Dermis blood vessel endothelial cell (primary cell): ENCODE data around the gene FAM181A. TPM values are rescaled to one million over a fixed set of nuclear protein-coding genes. Genes with fewer than 3 reads are reported as not detected.
A peak's percentile ranks its signal among the peaks of the same experiment; 100 is the strongest.

Experiments
- DNase-seq: peaks from one replicate; pipeline ENCODE4 v3.0.0; 2010
- total RNA-seq: library from RNA; depleted of rRNA; stranded (reverse); fragments of >200 nt; gene quantifications from 2 replicates; pipeline ENCODE4 v1.2.3, GENCODE V29; 2014

Gene FAM181A
- total RNA-seq, 1 donor from 2014 or later: not detected

DNA sequence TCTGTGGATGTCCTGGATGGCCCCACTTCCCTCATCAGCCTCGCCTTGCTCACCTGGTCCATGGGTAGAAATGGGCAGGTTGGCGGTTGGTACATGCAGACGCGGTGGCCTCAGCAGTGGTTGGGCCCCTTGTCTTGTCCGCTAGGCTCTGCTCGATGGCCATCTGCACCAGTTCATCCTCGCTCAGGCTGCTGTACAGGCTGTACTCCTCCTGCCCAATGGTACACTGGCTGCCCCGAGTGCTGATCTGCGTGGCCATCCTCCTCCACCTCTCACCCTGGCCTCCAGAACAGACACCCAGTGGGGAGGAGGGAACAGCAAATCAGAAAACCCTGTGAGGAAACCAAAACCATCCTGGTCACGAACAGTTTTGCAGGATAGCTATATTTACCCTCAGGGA lies 37.1 kb downstream of the FAM181A start:
- DNase-seq: no peak

DNA sequence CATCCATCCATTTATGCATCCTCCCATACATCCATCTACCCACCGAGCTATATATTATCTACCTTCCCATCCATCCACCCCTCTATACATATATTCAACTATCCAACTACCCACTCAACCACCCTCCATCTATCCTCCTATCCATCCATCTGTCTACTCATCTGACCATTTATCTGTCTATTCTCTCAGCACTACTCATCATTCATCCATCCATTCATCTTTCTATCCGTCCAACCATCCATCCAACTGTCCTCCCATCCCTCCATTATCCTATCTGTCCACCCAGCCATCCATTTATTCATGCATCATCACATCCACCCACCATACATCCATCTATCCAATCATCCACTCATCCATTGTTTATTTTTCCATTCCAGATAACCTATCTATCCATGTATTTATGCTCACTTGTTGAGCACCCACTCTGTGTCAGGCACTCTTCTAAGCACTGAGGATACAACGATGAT lies 37.7 kb downstream of the FAM181A start:
- no peak for DNase-seq

DNA sequence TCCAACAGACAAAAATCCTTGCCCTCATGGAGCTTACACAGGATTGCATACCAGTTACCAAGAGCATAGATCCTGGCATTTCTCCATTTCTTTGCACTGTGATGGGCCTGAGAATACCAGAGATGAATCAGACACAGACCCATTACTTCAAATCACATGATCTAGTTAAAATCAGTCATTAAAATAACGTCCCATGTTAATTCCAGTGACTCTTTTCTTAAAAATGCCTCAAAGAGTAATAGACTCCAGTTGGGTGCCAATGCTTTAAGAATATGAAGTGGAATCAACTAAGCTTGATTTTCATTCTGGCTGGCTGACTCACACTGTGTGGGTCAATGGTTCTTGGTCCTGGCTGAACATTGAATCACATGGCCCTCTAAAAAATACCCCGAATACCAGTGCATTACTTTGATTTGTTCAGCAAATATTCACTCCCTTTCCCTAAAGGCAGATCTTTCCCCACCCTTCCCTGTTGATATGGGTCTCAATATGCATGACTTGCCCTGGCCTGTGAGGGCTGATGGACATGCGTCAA lies 38.2 kb downstream of the FAM181A start:
- no peak for DNase-seq

DNA sequence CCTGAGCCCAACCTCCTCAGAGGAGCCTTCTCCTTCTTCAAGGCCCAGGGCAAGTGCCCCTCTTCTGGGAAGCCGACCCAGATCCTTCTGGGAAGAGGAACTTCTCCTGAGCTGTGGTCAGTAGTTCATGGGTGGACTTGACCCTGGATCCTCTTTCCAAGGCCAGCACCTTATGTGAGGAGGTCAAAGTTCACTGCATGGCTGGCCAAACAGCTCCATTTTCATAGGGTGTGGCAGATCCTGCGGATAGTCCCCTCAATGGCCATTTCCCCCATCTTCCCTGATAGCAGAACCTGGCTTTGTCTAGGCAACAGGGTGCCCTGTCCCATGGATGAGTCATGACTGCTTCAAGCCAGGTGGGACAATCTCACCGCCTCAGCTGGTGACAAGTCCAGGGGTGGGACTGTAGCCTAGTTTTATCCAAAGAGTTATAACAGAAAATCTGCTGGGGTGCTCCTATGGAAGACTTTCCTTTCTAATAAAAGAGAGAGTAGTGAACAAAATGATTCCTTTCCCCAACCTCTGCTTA lies 38.9 kb downstream of the FAM181A start:
- no peak for DNase-seq

DNA sequence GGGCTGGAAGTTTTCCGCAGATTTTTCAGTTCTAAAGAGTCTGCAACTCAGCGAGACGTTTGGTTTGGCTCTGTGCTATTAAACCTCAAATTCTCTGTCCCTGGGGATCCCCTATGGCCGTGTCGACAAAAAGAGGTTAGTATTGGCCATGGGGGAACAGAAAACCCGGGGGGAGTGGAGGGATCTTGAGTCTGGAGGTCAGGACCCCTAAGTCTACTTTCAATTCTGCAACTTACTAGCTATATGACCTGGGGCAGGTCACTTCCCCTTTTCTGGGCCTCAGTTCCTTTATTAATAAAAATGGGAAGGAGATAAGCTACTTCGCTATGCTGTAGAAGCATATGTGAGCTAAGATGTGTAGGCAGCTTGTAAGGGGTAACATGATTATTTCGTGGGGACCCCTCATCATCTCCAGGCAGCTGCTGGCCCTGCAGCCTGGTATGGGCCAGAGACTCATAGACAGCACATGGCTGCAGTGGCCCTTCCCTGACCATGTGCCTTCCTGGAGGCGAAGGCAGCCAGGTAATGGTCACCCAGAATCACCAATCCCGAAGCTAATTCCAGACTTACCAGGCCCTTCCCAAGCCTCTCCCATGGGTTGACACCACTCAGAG lies 40.6 kb downstream of the FAM181A start:
- DNase-seq: no peak

DNA sequence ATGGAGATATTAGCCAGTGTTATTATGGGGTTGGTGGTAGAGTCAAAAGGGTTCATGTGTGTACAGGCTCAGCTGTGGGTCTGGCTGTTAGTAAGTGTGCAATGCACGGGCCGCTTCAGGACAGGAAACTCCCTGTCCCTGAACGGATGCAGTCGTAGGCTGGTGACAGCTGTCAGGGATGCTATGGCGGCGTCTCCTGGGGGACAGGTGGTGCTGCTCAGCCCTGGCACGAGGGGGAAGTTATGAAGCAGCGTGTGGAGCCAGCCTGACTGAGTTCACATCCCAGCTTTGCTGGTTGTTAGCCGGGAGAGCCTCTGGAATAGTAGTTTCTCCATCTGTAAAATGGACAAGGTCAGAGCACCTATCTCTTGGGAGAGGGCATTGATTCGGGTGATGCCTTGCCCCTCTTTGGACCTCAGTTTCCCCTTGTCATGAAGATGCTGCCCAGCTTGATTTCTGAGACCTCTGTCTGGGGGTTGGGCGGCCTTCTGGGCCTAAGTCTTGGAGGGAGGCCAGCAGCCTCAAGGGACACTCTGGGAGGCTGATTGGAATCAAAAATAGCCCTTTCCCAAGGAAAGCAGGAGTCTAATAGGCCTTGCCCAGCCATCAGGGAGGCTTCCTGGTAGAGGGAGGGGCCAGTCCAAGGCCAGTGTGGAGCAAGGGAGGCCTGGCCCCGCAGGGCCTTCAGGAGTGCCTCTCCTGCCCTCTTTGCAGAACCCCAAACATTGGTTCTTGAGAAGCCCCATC lies 42.1 kb downstream of the FAM181A start:
- DNase-seq: no peak

DNA sequence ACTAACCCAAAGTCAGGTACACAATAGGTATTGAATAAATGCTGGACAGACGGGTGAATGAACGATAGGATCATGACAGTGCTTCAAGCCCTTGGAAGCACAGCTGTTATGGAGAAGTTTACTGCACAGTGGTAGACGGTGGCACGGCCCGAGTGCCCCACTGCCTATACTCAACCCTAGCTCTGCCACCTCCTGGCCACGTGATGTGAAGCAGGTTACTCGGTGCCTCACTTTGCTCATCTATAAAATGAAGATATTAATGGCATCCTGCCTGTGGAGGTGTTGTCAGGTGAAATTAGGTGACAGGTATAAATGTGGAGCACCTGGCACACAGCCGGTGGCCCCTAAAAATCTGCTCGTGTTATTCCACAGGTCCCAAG lies 43.4 kb downstream of the FAM181A start:
- DNase-seq: peak; percentile 31

DNA sequence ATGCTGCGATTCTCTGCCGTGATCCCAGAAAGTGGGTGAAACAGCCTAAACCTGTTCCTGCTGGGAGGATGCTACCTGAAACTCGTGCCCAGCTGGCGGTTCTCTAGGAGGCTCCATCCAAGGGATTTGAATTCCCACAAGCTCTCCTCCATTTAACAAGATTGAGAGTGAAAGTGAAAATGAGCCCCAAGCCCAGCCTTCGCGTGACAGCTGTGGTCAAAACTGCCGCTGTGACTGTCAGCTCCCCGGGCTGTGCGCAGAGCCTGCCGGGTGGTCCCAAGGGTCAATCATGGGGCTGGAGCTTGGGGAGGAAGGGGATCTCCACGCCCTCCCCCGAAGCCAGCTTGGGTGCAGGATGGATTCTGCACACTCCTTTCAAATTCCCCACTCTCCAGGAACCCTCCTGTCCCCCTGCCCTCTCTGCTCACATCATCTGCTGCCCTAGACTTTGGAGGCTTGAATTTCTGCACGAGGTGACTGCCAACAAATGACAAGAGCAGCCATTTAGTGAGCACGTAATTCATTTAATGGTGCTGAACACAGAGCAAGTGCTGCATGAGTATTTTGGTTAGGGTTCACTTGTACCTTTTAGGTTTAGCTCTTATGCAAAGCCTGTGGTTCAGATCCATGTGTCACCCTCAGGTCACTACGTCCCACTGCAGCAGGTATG lies 44.0 kb downstream of the FAM181A start:
- DNase-seq: no peak

DNA sequence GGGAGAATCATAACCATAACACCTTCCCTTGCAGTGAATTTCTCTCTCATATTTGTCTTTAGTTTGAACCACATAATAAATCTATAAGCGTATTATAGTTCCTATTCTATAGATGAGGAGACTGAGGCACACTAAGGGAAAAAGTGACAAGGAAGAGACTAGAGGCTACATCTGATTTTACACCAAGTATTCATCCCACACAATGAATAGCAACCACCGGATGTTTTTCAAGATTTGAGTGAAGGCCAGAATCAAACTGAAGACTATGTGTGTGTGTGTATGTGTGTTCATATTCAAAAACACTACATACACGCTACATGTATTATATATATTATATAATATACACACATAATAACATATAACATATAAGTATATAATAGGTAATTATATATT lies 44.5 kb downstream of the FAM181A start:
- no peak for DNase-seq

DNA sequence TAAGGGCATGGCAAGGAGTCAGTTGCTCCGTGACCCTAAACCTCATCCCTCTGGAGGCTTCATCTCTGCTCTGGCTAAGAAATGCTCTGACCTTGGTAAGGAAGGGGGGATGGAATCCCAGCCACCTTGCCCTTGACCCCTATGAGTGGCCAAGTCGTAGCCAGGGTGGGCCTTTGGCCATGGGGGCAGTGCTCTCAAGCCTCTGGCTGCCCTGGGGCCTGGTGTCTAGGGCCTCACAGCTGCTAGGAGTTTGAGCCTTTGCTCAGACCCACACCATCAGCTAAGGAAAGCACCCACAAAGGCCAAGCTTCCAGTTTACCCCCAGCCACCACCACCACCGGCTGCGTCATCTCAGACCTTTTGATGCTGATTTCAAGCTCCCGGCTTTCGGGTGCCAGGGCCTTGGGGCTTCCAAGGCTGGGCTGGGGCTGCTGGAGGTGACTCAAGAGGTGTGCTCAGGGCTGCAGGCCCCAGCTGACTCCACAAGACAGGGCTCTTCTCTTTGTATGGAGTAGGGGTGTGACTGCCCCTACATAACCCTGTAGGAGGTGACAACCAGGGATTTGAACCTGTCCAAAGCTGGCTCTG lies 45.6 kb downstream of the FAM181A start:
- no peak for DNase-seq

DNA sequence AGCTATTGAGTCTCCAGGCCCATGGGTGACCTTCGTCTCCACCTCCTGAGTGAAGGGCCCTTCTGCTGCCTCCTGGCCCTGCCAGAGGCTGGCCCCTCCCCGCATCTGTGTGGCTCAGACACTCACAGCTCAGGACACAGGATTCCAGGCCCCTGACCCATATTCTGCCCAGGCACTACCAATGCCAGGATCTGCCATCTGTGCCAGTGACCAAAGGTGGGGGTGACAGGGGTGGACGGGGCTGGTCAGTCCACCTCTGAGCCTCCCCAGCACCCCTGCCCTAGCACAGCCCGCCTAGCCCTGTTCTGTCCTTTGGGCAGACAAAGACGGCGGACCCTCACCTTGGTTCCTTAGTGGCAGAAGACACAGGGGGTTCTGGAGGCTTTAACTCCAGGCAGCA lies 46.5 kb downstream of the FAM181A start:
- DNase-seq: no peak

DNA sequence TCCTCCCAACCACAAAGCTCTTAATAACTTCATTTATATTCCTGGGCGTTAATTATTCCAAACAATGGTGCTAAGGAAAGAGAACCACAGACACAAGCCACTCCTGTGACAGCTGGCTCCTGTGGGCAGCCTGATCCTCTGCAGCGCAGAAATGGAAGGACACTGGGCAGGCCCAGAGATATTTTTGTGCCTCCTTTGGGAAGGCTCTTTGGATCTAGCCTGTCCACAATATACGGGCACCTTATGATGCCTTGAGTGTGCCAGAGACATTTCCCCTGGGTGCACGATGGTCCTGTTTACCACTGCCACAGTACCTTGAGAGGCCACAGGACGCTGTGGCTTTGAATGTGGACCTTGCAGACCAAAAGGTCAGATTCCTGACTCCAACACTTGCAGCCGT lies 47.2 kb downstream of the FAM181A start:
- no peak for DNase-seq

DNA sequence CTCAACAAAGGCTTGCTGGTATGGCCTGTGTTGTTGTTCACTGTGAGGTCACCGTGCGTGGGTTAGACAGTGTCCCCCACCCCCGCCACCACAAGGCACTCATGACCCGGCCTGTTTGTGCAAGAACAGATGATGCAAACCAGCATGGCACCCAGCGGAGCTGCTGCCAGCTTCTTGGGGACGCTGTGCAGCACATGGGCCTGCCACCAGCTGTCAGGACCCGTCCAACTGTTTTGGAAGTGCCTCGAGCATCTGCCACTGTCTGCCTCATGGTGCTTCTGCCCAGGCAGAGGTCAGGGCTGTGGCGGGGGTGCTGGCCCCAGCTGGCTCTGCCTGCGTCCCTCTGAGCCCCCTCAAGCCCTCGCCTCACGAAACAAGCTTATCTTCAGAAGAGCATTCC lies 47.7 kb downstream of the FAM181A start:
- DNase-seq: no peak

DNA sequence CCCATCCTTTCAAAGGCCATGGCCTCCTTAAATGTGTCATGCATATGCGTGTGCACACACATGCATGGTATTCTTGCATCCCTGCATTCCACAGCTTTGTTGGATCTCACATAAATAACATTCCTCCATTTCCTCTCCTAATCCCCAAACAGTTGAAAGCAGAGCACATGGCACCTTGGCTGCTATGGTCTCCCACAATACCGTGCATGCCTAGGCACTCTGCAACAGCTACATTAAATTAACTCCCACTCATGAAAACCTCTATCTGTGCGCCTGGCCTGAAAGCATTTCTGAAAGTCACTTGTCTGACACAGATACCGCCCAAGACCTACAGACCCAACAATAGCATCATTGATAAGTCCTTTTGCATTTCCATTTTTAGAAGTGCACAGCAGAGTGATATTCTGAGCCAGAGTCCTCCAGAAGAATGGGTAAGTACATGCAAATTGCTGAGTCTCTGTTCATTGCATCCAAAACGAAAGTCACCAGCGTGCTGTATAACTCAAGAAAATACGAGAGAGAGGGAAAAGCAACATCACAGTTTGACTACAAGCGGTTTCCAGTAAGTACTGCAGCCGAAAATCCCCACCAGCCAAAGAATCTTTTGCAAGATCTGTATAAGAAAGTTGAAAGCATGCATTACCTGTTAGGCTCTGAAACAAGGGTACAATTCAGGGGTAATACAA lies 48.8 kb downstream of the FAM181A start:
- no peak for DNase-seq

DNA sequence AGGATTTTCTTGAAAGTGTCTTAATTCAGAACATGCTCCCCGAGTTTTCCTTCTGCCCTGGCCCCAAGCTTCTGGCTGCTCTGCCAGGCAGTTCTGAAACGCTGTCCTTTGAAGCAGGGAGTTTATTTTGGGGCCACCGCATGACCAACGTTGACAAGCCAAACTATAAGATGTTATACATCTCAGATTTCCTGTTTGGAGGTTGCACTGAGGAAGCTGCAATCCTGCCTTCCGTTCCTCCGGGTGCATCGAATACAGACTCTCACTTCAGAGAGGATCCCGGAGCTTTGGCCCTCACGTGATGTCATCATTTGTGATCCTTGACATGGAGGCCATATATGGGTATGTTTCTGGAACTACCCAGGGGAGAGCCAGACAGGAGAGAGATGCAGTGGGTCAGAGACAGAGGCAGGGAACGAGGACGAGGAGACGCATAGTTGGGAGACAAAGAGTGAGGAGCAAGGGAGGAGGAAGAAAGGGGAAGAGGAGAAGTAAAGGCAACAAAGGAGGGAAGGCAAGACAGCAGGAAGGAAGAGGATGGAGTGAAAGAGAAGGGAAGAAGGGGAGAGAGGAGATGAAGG lies 49.4 kb downstream of the FAM181A start, which contains the start of gene ASB2:
Gene ASB2, minus strand, starts transcription at position 94 of the 581 bp plus-strand sequence. CDS start 12,031 bp downstream, outside the sequence.
- DNase-seq: no peak

DNA sequence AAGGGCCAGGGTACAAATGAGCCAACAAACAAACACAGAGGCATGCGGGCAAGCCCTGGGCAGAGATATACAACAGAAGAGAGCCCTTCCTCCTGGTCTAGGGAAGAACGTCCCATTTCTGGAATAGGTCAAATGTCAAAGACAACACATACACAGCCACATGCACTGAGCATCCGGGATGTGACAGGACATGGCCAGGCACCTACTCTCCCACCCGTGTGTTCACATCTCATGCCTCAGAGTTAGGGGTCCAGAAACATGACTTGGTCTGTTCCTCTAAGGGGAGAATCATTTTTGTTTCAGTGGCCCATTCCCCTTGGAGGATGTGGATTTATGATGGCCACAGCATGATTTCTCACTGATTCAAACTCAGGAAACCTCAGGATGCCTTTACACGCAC lies 50.0 kb downstream of the FAM181A start:
- no peak for DNase-seq

DNA sequence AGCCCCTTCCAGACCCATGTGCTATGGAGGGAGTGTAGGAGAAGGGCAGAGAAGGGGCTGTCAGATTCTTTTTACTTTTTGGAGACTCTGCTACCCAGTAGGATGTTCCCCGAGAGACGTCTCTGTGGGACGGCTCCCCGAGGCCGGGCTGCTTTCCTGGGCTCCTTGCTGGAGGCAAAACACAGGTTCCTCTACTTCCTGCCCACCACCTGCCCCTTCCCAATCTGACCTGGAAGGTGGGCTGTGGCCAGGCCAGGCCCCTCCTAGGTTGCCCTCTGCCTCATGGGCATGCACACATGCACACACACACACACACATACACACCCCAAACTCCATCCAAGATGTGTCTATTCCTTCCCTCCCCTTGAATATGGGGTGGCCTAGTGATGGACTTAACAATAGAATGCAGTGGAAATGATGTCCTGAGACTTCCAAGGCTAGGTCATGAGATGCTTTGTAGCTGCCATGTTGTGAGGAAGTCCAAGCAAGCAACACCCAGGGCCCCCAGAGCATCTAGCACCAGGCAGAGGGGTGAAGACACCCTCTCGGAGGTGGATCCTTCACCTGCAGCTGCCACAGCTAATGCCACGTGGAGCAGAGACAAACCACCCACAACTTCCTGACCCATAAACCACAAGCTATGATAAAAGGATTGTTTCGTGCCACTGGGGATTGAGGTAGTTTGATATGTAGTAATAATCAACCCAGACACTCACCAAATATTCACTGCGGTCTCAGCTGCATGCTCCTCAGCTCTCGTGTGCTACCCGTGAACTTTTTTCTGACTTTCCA lies 50.8 kb downstream of the FAM181A start:
- no peak for DNase-seq

DNA sequence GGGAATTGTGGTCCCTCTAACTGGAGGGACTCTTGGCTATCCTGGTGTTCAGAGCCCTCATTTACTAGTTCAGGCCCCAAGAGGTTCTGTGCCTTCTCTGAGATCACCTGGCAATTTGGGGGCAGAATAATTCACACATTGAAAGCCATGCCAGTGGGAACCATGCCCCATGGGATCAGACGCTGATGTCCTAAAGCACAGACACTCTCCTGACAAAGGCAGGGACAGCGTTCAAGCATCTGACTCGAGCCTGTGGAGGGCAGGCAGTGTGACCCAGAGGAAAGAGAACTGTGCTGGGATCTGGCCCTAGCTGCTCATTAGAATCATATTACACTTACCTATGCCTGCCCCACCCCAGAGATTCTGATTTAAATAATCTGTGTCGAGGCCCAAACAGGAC lies 51.6 kb downstream of the FAM181A start:
- DNase-seq: no peak
